HepG2 (cell line): ENCODE measurements around the gene GRIP2. TPM values are rescaled to one million over a fixed set of nuclear protein-coding genes. Genes with fewer than 3 reads are reported as not detected.

Source experiments
- ATAC-seq: fragments of 200-7000 bp; cut with Tn5 transposase; 3 replicates; pipeline ENCODE4 v1.9.1; 2020; ENCODE audit warnings: mild to moderate bottlenecking, moderate library complexity
- BruUV-seq: library from RNA; stranded (reverse); fragments of 400-500 nt; replicated peaks from 2 replicates; lab custom pipeline; 2021; lab: Mats Ljungman, UMichigan
- CTCF ChIA-PET: fragments of 300-600 bp; formaldehyde crosslinking; extraction: SDS; loops from one replicate; lab custom pipeline; 2021; ENCODE audit warnings: low total read pairs, inconsistent platforms, low intra/inter-chr PET ratio; lab: Yijun Ruan, JAX
- POLR2A ChIA-PET: fragments of 350-600 bp; sonication (Branson Sonifier 250); formaldehyde crosslinking; loops from one replicate; lab custom pipeline; 2020; ENCODE audit warnings: antibody characterized with exemption, inconsistent platforms; lab: Yijun Ruan, JAX
- DNase-seq: peaks from one replicate; pipeline ENCODE4 v3.0.0-alpha.2; 2015; ENCODE audit warnings: low spot score
- FAIRE-seq: peaks from 3 replicates; lab custom pipeline; 2011; peaks lifted over from hg19 to GRCh38; lab: Jason Lieb, UNC
- H2AFZ ChIP-seq: one replicate; pipeline ENCODE4 v1.6.1; 2011; ENCODE audit warnings: low read length, inconsistent platforms
- H3K27ac ChIP-seq: fragments of 300-600 bp; 3 replicates; pipeline ENCODE4 v1.8.0; 2011; ENCODE audit warnings: mixed run types, mild to moderate bottlenecking, mixed read lengths, low read length, inconsistent platforms; ENCODE audit not compliant: insufficient read depth; ENCODE audit errors: extremely low read length
- H3K27me3 ChIP-seq, 2 experiments: fragments of 200-600 bp in 1 of 2; 2 replicates in 1 of 2; 3 replicates in 1 of 2; pipeline versions ENCODE4 v1.6.0 to v1.8.0; 2011; ENCODE audit warnings: low read length in 2 of 2, mild to moderate bottlenecking in 2 of 2, moderate library complexity in 2 of 2, inconsistent platforms in 1 of 2; ENCODE audit not compliant: insufficient read depth in 2 of 2, control insufficient read depth in 1 of 2
- H3K36me3 ChIP-seq, 2 experiments: fragments of 200-600 bp in 1 of 2; replicated peaks in 1 of 2; 2 replicates in 1 of 2; 3 replicates in 1 of 2; pipeline versions ENCODE4 v1.5.1 to v1.8.0; 2011; ENCODE audit warnings: low read length in 2 of 2, inconsistent platforms in 1 of 2; ENCODE audit not compliant: insufficient read depth in 2 of 2, control insufficient read depth in 1 of 2
- H3K4me1 ChIP-seq: 2 replicates; pipeline ENCODE4 v1.5.1; 2012; ENCODE audit warnings: low read length, inconsistent platforms; ENCODE audit not compliant: insufficient read depth
- H3K4me2 ChIP-seq: 2 replicates; pipeline ENCODE4 v1.6.0; 2011; ENCODE audit warnings: low read depth, low read length, inconsistent platforms
- H3K4me3 ChIP-seq, 3 experiments: fragments of 200-600 bp in 1 of 3; sonication (generic), shearing (Covaris generic) in 1 of 3; replicated peaks in 1 of 3; 2 replicates each; pipeline ENCODE4 v1.5.1; 2011 to 2016; ENCODE audit warnings: low read length in 3 of 3, inconsistent platforms in 2 of 3, low read depth in 2 of 3, mild to moderate bottlenecking in 2 of 3, control low read depth in 1 of 3, mixed read lengths in 1 of 3; ENCODE audit not compliant: insufficient read depth in 1 of 3
- H3K79me2 ChIP-seq: one replicate; pipeline ENCODE4 v1.6.1; 2011; ENCODE audit warnings: low read length, inconsistent platforms; ENCODE audit not compliant: insufficient read depth
- H3K9ac ChIP-seq: 2 replicates; pipeline ENCODE4 v1.6.0; 2011; ENCODE audit warnings: mild to moderate bottlenecking, low read depth, low read length, inconsistent platforms; ENCODE audit not compliant: insufficient read depth
- H3K9me3 ChIP-seq: 2 replicates; pipeline ENCODE4 v1.5.1; 2012; ENCODE audit warnings: mild to moderate bottlenecking, low read length
- H4K20me1 ChIP-seq: 2 replicates; pipeline ENCODE4 v1.6.0; 2011; ENCODE audit warnings: inconsistent platforms, mild to moderate bottlenecking, low read length, moderate library complexity; ENCODE audit not compliant: insufficient read depth
- ATF6 ChIP-seq: sonication (generic); formaldehyde crosslinking; conservative IDR thresholded peaks from 2 replicates; pipeline ENCODE4 v1.4.0; 2020; ENCODE audit warnings: missing genetic modification reagents
- FIP1L1 ChIP-seq: fragments of 200-400 bp; formaldehyde crosslinking; IDR thresholded peaks from 2 replicates; pipeline ENCODE4 v1.6.1; 2018; ENCODE audit warnings: low read depth, mild to moderate bottlenecking, low read length, moderate library complexity, borderline replicate concordance; ENCODE audit not compliant: insufficient read depth
- GTF3A ChIP-seq: sonication (generic); formaldehyde crosslinking; conservative IDR thresholded peaks from 2 replicates; pipeline ENCODE4 v1.4.0; 2020; ENCODE audit warnings: mild to moderate bottlenecking, missing genetic modification reagents
- MEF2D ChIP-seq: sonication (generic); formaldehyde crosslinking; IDR thresholded peaks from 2 replicates; pipeline ENCODE4 v1.5.1; 2020; ENCODE audit warnings: mild to moderate bottlenecking, missing genetic modification reagents
- ZNF207 ChIP-seq: fragments of 450-650 bp; IDR thresholded peaks from 2 replicates; pipeline ENCODE4 v1.6.1; 2016; ENCODE audit warnings: antibody characterized with exemption, borderline replicate concordance
- ZNF362 ChIP-seq: sonication (generic); formaldehyde crosslinking; IDR thresholded peaks from 2 replicates; pipeline ENCODE4 v1.4.0; 2020; ENCODE audit warnings: missing genetic modification reagents, mild to moderate bottlenecking, borderline replicate concordance
- ZNF850 ChIP-seq: sonication (generic); formaldehyde crosslinking; conservative IDR thresholded peaks from 2 replicates; pipeline ENCODE4 v1.9.0; 2021; ENCODE audit warnings: mild to moderate bottlenecking, missing genetic modification reagents
- WGBS: methylation state at CpG from one replicate; pipeline ENCODE4 v1.1.6; 2017; ENCODE audit warnings: low lambda C conversion rate; 5-methylcytosine and 5-hydroxymethylcytosine counted together
- in situ Hi-C: cut with HindIII; loops from 2 replicates; pipeline ENCODE4 v1.10.0; 2017; ENCODE audit warnings: low pct_unique_long_range_greater_than_20kb; ENCODE audit not compliant: extremely low pct_ligation_motif_present
- intact Hi-C: fragments of 100-400 bp; cut with micrococcal nuclease; formaldehyde crosslinking; loops from one replicate; pipeline ENCODE4 v1.10.0; 2022; ENCODE audit not compliant: unreplicated experiment
- polyA plus RNA-seq, 8 experiments: library from polyadenylated mRNA; depleted of rRNA in 3 of 8; stranded (reverse) in 7 of 8; unstranded in 1 of 8; fragments of >200 nt; fragmentation: Illumina TruSeq in 4 of 8; extraction: Trizol in 4 of 8; gene quantifications; 2 replicates each; pipeline versions ENCODE4 v1.2.1 to v1.2.3, GENCODE V29; 2011 to 2016; ENCODE audit warnings: low read depth in 4 of 8, missing spikeins in 1 of 8, mixed read lengths in 1 of 8; ENCODE audit not compliant: insufficient read depth in 1 of 8
- total RNA-seq, 5 experiments: library from RNA; depleted of rRNA; stranded (reverse); fragments of >200 nt; fragmentation: Illumina TruSeq; extraction: Trizol; gene quantifications; 2 replicates each; pipeline ENCODE4 v1.2.3, GENCODE V29; 2016; ENCODE audit warnings: low read depth in 1 of 5

Gene GRIP2
- total and polyA plus RNA-seq, 2 of the 13 experiments (the other 11 are each of a cell fraction or from before 2014, with no cell fraction given) = 0.11 to 0.24 TPM

GRCh38 chr3:14510838-14511622, 29.1 kb downstream of the GRIP2 start (continued):
- no peak for TF ChIP-seq ZNF362 (CRISPR knock-in tag)
- no peak for TF ChIP-seq MEF2D (CRISPR knock-in tag)
- TF ChIP-seq GTF3A (CRISPR knock-in tag) = no peak
- TF ChIP-seq ZNF850 = no peak
- TF ChIP-seq ATF6 (CRISPR knock-in tag) = no peak
- TF ChIP-seq ZNF207 = no peak

- DNase-seq = no peak
- H3K27me3 ChIP-seq = peaks cover 4 to 24% of the 10 kb centered on the region in 2 experiments; a peak in 3 of 5 replicates
- TF ChIP-seq FIP1L1 = no peak
- no peak overlapping the region for H3K27ac ChIP-seq
- POLR2A ChIA-PET = no interaction called here
- H4K20me1 ChIP-seq = no peaks in the 10 kb centered on the region
- BruUV-seq = no TSS peak
- H3K4me3 ChIP-seq = no peak overlapping the region
- no peak for ATAC-seq
- in situ Hi-C loops = loop anchor here (5.0 kb wide), 1 partner anchor 38 kb away; no protein-coding TSS in a partner anchor
- no peak overlapping the region for H3K4me2 ChIP-seq
- no peaks in the 10 kb centered on the region for H3K9me3 ChIP-seq
- H3K4me1 ChIP-seq = no peaks in the 10 kb centered on the region
- CTCF ChIA-PET = interaction anchor here (1.3 kb wide), 1 partner anchor 93 kb away, joined by 5 read pairs; no protein-coding TSS in a partner anchor
- H3K9ac ChIP-seq = no peak overlapping the region
- intact Hi-C loops = loop anchor here (1.0 to 5.0 kb wide), 2 partner anchors 39 to 273 kb away; no protein-coding TSS in a partner anchor
- WGBS = 31% methylated on average over 4 of the region's 10 CpGs
- no peak overlapping the region for H2AFZ ChIP-seq
- no peaks in the 10 kb centered on the region for H3K36me3 ChIP-seq
- H3K79me2 ChIP-seq = no peaks in the 10 kb centered on the region
- no peak for FAIRE-seq
Observed at GRCh38 chr3:14509796-14510100, 30.4 kb downstream of the GRIP2 start.
